GM19238 (cell line): ENCODE results near the gene TECR.
"Not testable (repeated sequence)": the region's sequence is repeated elsewhere in the genome, so short reads cannot be mapped to it uniquely, and the experiment has no call there.

Experiments used
- DNase-seq: peaks from one replicate; pipeline ENCODE4 v3.0.0; 2011; ENCODE audit warnings: low spot score; ENCODE audit not compliant: insufficient read length

TECR gene

GRCh38 chr19:14536926-14537692 lies 7.7 kb downstream of the TECR start:
- DNase-seq: no peak

- DNase-seq: no peak
Observed at GRCh38 chr19:14540741-14541525, 11.5 kb downstream of the TECR start.

- not testable (repeated sequence) for DNase-seq
Observed at GRCh38 chr19:14541979-14542378, 12.6 kb downstream of the TECR start.

- no peak for DNase-seq
Observed at GRCh38 chr19:14542711-14543328, 13.4 kb downstream of the TECR start.

GRCh38 chr19:14544047-14544446 lies 14.7 kb downstream of the TECR start:
- no peak for DNase-seq

GRCh38 chr19:14544977-14545715 lies 15.8 kb downstream of the TECR start:
- DNase-seq: no peak

- no peak for DNase-seq
Observed at GRCh38 chr19:14545716-14546082, 16.3 kb downstream of the TECR start.

- DNase-seq: no peak
Observed at GRCh38 chr19:14550201-14550754, 20.9 kb downstream of the TECR start.

GRCh38 chr19:14551134-14552005 lies 22.0 kb downstream of the TECR start:
- peak; percentile 59 for DNase-seq

- DNase-seq: not testable (repeated sequence)
Observed at GRCh38 chr19:14552006-14552360, 22.6 kb downstream of the TECR start.

GRCh38 chr19:14553042-14553938 lies 23.9 kb downstream of the TECR start:
- DNase-seq: no peak

- DNase-seq: no peak
Observed at GRCh38 chr19:14553939-14554243, 24.5 kb downstream of the TECR start.

GRCh38 chr19:14554382-14554812 lies 25.0 kb downstream of the TECR start:
- DNase-seq: no peak

- no peak for DNase-seq
Observed at GRCh38 chr19:14555918-14556661, 26.7 kb downstream of the TECR start.

- DNase-seq: peak; percentile 90
Observed at GRCh38 chr19:14556662-14557188, 27.3 kb downstream of the TECR start.

GRCh38 chr19:14558370-14559066 lies 29.1 kb downstream of the TECR start:
- DNase-seq: no peak

- DNase-seq: no peak
Observed at GRCh38 chr19:14559916-14560775, 30.8 kb downstream of the TECR start.
